ENCODE data around the gene VSNL1.

VSNL1 gene

DNA sequence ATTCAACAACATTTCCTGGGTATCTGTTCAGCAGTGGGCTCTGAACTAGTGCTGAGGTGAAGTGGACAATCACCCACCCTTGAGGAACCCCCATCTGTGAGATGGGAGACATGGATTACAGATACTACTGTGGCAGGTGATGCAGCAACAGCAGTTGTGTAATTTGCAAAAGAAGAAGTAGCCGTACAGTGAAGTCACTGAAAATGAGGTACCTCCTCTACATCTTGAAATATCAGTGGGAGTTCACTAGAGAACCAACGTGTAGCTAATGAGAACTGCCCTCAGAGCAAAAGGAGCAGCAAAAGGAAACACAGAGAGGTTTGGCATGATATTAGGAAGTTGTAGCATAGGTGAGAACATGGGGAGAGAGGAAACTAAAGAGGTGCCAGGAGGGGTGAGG lies 41.3 kb downstream of the VSNL1 start:
- no peak for DNase-seq (ENCODE audit: low read depth in 2 of 2)

DNA sequence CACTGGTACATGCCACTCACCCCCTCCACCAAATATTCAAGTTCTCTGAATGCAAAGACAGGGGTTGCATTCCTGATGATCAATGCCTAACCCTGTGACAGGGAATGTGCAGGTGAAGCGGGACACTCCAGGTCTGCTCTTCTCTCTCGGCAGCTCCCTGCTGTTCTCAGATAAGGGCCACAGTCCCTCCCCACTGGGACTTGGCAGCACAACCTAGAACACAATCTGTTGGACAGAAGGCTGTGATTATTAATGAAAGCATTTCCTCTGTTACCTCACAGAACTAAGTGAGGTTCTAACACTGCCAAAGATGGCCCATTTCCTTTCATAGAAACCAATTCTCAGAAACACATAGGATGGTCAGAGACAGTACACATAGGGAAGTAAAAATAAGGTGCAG lies 42.7 kb downstream of the VSNL1 start:
- no peak for DNase-seq (ENCODE audit: low read depth in 2 of 2)

DNA sequence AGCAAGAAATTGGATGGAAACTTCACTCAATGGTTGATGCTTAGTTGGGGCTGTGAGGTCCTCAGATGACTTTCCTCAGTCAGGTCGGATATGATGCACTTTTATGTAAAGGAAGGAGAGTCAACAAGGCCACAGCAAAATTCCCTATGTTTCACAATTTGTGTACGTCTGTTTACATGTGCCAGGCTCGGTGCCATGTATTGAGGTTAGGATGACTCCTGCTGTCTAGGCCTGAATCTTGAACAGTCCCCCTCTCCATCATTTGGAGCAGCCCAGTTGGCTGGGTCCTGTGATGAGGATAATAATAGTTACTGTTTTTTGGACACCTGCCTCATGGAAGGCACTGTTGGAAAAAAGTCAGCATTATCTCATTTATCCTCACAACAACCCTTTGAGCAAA lies 43.1 kb downstream of the VSNL1 start:
- no peak for DNase-seq (ENCODE audit: low read depth in 2 of 2)

DNA sequence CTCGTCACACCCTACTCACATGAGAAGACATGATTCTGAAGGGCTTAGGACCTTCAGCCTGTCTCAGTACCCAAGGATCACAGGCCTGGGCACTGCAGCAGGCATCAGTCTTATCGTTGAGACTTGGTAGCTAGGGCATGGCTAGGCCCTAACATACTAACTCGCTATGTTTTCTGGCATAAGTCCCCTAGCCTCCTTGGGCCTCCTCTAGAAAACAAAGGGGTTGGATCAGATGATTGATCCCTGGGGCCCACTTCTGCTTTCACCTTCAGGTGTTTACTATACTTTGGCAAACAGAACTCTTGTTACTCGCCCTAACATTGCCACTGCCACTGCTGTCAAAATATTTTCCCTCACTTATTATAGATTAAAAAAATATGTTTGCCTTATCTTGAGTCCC lies 44.2 kb downstream of the VSNL1 start:
- no peak for DNase-seq (ENCODE audit: low read depth in 2 of 2)

DNA sequence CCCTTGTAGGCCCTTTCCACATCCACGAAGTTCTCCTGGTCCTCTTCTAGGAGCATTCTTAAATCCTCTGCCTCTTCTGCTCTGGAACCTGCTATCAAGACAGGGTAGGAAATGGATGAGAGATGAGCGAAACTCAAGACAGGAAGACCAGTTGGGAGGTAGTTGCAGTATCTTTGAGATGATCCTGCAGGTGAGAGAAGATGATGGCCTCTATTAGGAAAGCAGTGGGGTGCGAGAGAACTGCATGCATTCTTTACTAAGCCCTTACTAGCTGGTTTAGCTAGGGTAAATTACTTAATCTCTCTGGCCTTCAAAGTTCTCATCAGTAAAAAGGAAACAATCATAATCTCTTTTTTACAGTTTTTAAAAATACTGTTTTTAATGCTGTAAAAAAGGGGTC lies 47.0 kb downstream of the VSNL1 start:
- DNase-seq (ENCODE audit: low read depth in 2 of 2): no peak

DNA sequence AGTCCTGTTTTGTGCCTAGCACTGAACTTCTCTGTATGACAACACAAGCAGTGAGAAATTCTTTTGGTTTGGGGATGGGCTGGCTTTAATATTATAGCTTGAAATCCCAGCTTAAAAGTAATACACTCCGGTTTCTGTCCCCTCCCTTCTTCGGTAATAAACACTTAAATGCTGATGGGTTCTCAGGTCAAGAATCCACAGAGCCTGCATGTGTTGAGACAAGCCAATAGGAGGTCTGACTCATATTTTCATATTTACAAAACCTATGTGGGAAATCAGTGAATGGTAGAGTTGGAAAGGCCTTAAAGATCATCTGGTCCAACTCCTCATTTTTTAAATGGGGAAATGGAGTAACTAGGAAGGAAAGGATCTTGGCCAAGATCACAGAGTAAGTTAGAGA lies 47.5 kb downstream of the VSNL1 start:
- DNase-seq (ENCODE audit: low read depth in 2 of 2): no peak

DNA sequence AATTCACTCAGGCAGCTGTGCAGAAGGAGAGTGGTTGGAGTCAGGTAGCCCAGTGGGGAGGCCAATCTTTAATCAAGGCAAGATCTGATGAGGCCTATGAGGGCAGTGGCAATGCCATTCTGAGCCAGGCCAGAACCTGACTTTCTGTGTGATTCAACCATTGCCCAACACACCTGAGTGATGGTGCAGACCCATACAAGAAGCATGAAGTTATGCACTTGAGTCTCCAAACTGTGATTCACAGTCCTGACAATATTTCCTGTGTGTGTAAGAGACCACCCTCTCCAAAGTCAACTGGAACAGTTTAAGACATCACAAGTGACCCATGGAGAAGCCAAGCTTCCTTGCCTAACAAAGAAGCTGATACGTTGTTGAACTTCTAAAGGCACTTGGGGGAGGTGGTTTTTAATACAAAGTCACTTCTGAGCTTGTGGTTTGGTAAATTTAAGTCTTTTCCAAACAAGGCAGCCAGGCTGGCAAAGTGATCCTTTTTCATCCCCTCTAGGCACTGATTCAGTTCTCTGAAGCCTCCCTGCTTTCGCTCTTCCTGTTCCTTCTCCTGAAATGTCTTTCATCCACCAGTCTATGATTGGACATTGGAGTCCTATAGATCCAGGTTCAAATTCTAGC lies 49.0 kb downstream of the VSNL1 start:
- DNase-seq (ENCODE audit: low read depth in 2 of 2): no peak

DNA sequence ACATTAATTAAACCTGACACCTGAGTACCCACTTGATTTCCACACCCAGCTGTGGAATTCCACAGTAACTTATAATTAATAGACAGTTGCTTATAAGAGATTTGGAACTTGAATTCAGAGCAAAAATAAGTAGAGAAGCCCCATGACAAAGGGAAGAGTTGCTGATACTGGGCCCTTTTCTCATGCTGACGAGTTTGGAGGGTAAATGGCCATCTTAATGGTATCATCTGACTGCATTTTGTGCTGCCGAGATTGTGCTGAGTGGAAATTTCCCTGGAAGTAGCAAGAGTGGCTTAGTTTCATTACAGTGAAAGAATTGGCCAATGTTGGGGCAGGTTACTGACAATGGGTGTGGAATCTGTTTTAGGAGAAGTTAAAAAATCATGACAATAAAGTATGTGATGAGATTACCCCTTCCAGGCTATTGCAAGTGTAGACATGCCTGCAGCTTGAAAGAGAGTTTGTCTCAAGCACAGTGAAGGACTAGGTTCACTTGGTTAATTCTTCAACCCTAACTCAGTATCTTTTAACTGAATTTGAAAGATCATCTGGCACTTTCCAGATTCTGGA lies 49.9 kb downstream of the VSNL1 start:
- DNase-seq (ENCODE audit: low read depth in 2 of 2): no peak

DNA sequence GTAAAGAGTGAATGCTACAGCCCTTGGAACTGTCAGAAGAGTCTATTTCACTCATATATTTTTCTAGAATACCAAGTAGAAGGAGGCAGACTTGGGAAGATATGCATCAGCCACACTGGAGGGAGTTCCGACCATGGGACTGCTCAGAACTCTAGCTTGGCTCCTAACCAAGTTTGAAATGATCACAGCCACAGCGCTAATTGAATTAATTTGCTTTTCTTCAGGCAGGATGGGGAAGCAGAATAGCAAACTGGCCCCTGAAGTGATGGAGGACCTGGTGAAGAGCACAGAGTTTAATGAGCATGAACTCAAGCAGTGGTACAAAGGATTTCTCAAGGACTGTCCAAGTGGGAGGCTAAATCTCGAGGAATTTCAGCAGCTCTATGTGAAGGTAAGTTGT lies 51.4 kb downstream of the VSNL1 start:
- DNase-seq (ENCODE audit: low read depth in 2 of 2): no peak

DNA sequence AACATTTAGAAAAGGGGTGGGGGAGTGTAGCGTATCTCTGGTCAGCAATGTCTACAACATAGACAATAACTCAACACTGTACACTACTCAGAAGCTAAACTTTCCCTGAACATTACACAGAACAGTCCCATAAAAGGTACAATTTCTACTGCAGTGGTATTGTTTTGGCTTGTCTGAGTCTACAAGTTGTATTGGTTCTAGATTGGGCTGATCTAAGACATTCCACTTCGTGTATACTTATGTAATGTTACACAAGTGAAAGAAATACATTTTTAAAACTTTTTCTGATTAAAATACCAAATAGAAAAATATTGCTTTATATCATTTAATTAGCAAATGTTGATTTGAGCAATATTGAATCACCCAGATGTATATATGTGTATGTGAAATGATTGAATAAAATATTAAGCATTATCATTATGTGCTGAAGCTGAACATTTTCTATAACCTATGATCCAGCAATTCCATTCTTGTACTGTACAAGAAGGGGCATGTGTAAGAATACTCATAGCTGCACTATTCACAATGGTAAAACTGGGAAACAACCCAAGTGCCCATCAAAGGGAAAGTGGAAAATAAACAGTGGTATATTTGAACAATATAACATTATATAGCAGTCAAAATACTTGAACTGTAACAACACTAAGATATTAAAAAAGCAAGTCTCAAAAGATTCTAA lies 52.4 kb downstream of the VSNL1 start:
- no peak for DNase-seq (ENCODE audit: low read depth in 2 of 2)

DNA sequence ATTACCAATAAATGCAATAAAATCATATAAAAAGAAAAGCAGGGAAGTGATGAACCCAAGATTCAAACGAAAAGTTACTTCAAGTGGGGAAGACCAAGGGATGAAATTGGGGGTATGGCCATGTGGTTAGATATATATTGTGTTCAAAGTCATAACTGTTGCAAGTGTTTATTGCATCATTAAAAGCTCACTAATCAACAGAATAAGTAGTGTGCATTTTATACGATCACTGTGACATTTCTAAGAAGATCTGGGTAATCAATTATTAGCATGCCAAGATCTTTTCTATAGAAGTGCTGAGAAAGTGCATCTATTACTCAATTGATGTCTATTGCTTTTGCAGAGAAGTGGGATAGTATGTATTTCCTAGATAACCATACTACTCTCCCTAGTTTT lies 52.9 kb downstream of the VSNL1 start:
- no peak for DNase-seq (ENCODE audit: low read depth in 2 of 2)

DNA sequence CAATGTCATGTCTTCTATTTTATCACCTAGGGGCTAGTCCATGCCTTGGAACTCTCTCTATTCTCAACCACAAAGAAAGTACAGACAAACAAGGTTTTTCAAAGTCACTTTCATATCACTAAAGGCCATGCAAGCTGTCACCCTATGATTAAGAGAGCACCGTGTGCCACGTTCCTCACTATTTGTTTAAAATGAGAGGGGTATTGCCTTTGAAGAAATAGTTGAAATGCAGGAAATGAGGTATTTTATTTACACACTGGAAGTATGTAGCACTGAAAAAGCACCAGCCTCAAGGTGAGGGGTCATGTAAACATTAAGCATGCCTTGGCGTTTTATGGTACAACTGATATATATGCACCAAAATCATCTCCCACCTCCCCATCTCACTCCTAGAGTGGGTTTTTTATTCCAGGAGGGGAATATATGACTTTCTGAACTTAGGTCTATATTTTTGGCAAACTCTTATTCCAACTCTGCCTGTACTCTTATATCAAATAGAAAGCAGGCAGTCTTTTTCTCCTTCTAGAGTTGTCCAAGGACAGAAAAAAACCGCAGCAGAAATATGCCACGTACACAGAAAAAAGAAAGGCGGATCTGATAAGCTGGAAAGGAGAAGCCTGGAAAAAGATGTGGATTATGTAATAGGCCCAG lies 53.5 kb downstream of the VSNL1 start:
- no peak for DNase-seq (ENCODE audit: low read depth in 2 of 2)

DNA sequence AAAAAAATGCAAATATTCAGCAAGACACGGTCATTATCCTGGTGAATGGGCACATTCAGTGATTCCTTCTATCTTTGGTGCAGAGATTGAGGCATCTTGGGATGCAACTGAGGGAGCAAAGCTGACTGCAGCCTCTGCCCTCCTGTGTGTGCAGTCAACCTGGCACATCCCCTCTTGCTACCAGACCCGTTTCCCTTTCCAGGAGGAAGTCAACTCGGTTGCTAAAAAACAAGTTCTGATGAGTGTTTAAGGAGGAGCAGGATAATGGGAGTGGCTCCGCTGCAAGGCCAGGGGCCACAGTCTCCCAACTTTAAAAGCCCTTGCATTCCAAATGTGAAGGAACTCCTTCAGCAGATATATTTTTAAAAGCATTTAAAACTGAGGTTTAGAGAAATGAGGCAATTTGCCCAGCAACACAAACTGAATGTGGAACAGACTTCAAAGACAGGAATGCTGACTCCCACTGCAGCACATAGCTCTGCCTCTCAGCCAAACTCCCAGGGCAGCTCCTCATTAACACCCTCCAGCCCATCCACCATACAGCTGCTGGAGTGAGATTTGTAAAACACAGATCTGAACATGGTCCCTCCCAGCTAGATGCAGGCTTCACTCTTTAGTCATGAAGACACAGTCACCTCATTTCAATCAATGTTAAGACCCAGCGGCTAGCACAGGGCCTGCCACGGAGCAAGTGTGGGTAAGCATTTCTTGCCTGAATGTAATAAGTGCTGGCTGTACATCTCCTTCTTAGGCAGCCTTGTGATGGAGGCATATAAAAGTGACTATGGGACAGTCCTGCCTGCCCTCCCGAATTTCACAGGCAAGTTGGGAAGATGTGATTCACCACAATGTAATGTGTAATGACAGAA lies 54.3 kb downstream of the VSNL1 start:
- DNase-seq (ENCODE audit: low read depth in 2 of 2): no peak

DNA sequence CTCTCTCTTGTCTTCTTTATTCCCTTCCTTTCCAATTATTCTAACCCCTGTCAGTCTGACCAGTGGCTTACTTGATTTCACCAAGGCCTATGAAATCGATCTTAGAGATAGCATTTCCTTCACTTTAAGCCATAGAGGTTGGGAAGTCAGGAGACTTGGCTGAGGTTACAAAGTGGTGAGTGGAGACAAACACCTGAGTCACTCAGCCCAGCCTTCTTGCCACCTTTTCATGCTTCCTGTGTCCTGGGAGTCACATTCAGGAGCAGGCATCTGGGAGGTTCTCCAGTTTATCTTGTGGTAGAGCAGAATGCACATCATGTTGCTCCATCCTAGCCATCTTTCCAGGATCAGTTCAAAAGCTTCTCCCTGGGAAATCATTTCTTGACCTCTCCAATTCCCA lies 59.1 kb downstream of the VSNL1 start:
- no peak for DNase-seq (ENCODE audit: low read depth in 2 of 2)

DNA sequence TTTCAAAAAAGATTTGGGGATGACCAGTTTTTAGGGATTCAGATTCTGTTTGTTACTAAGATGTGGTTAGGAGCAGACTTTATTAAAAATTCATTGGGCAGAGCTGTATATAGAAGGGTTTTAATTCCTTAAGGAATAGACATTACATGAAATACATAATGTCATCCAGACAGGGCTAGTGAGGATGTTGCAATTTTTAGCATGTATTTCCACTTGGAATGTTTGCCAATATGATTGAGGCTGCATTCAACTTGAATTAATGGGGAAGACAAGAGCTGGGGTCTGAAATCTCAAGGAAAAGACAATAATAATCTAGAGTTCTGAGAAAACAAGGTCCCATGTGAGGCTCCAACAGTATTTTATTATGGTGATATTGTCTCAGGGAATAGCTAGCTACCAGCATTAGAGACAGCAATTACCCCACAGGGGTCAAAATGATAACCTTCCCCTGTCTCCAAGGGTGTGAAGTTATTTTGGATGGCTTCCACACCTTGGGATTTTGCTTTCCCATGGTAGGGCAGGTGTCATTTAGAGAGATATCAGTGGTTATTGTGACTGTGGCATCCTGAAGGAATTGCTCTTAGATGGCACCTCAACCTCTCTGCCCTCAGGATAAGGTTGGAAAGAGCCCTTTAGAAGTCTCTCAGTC lies 60.2 kb downstream of the VSNL1 start:
- no peak for DNase-seq (ENCODE audit: low read depth in 2 of 2)

DNA sequence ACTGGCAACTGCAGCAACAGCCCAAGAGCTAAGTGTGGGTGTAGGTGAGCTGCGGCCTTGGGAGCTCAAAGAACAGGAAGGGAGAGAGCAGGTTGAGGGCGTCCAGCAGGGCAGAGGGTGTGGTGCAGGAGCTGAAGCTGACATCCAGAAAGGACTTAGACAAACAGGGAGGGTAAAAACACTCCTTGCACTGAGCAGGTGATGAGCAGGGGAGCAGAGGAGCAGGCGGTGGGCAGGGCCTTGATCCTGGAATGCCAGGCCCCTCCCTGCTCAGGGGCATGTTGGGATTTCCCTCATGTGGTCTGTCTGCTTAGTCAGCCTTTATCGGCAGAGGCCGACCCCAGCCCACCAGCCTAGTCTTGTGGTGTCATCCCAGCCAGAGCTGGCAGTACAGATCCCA lies 63.6 kb downstream of the VSNL1 start:
- no peak for DNase-seq (ENCODE audit: low read depth in 2 of 2)

DNA sequence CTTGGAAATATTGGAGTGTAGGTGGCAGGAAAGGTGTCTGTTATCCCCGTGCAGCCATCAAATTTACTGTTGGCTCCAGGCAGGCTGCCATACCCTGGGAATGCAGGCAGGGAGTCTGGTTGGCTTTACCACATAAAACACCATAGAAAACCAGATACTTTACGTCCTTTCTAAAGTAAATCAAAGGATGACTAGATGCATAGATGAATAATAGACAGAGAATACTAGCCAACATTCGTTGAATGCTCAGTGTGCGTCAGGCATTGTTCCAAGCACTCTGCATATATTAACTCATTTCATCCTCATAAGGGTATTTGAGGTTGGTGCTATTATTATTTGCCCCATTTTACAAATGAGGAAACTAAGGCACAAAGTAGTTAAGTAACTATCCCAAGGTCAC lies 65.2 kb downstream of the VSNL1 start:
- DNase-seq (ENCODE audit: low read depth in 2 of 2): no peak

DNA sequence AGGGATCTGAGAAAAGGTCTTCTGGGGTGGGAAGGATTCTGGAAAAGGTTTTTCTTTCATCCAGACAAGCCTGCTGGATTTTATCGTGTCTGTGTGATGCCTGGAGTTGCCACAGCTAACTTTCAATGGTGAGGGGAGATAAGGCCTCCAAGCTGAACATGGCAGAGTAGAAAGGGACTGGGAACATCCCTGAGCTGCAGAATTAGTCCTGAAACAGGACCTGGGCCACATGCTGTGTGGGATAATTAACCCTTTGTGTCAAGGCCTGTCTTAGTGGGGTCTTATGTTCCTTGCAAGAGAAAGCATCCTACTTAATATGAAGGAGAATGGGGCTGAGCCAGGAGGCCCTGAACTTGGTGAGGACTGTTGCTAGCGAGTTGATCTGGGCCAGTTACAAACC lies 66.4 kb downstream of the VSNL1 start:
- DNase-seq (ENCODE audit: low read depth in 2 of 2): no peak

DNA sequence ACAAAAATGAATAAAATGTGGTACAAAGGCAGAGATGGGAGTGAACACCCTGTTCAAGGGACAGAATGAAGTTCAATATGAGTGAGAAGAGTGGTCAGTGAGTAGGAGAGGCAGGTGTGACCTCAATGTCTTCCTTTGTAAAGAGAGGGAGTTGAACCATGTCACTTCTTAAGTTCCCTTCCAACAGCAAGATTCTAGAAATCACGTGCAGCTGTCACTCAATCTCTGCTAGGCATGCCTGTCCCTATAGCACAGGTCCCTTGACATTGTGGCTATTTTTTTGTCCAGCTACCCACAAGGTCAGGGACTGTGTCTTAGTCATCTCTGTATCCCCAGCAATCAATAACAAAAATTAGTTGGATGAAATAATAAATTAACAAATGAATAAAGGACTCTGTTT lies 66.9 kb downstream of the VSNL1 start:
- DNase-seq (ENCODE audit: low read depth in 2 of 2): no peak

DNA sequence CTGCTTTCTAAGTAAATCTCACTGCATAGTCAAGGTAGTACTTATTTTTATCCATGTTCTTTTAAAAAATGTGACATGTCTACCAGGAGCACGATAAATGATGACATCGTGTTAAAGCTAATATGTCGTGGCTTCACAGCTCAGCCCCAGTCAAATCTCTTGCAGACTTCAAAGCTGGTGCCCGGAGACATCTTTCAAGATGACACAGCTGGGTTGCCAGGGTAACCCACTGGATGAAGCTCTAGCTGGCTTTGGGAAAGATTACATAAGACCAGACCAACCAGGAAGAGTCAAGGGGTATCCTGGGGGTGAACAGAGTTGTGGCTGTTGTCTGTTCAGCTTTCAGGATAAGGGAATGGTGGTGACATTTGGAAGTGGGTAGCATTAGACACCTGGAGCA lies 67.8 kb downstream of the VSNL1 start:
- no peak for DNase-seq (ENCODE audit: low read depth in 2 of 2)

DNA sequence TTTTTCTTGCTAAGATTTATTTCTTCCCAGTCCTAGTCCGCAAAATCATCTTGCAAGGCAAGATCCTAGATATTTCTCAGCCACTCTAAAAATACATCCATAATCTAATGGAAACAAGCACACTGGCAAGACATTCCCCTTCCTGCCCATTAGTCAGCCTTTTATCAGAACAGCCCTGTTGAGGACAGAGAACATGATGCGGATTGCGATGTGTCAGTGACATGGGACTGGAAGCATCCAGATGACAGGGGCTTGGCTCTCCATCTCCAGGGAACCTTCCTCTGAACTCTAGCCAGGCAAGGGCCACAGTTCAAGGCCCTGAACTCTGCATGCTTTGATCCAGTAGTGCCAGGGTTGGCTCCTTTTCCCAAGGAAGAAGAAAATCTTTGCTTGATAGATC lies 70.0 kb downstream of the VSNL1 start:
- no peak for DNase-seq (ENCODE audit: low read depth in 2 of 2)

DNA sequence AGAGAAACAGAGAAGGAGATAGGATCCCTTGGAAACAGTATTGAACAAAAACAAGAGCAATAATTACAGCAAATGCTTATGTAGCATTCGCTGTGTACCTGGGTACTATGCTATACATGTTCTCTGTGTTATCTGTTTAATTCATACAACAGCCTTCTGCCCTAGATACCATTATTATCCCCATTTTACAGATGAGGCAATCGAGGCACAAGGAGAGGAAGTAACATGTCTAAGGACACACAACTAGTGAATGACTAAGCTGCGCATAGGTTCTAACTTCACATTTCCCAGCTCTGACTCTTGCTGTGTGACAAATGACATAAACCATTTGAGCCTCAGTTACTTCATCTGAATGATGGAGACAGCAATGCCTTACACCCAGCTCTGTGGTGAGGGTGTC lies 70.5 kb downstream of the VSNL1 start:
- no peak for DNase-seq (ENCODE audit: low read depth in 2 of 2)
